PC-9 (cell line): Measurements from ENCODE around the gene PUM1. TPM values are rescaled to one million over a fixed set of nuclear protein-coding genes. Genes with fewer than 3 reads are reported as not detected.

Experiments used
- BruUV-seq: library from RNA; stranded (reverse); fragments of 400-500 nt; replicated peaks from 2 replicates; lab custom pipeline; 2021; lab: Mats Ljungman, UMichigan
- CTCF ChIA-PET: fragments of 300-600 bp; sonication (Branson Sonifier 250); formaldehyde crosslinking; loops from one replicate; lab custom pipeline; 2022; ENCODE audit warnings: antibody characterized with exemption; lab: Charles Lee
- POLR2A ChIA-PET: fragments of 300-600 bp; sonication (Branson Sonifier 250); formaldehyde crosslinking; loops from one replicate; lab custom pipeline; 2022; ENCODE audit warnings: antibody characterized with exemption; ENCODE audit not compliant: unreplicated experiment; lab: Charles Lee
- DNase-seq, 2 experiments: peaks; one replicate each; pipeline versions ENCODE4 v3.0.0 to v3.0.0-alpha.2; 2015 to 2022; ENCODE audit warnings: mixed read lengths in 1 of 2
- H2AFZ ChIP-seq: fragments of 200-600 bp; sonication (generic); 2 replicates; pipeline ENCODE4 v1.8.1; 2017; ENCODE audit warnings: antibody characterized with exemption
- H3F3A ChIP-seq: fragments of 200-600 bp; sonication (generic); 2 replicates; pipeline ENCODE4 v1.8.1; 2017; ENCODE audit warnings: antibody characterized with exemption, mild to moderate bottlenecking, low read depth; ENCODE audit not compliant: insufficient read depth
- H3K27ac ChIP-seq: fragments of 200-600 bp; sonication (generic); 2 replicates; pipeline ENCODE4 v1.6.1; 2016; ENCODE audit warnings: mixed run types
- H3K27me3 ChIP-seq: fragments of 200-600 bp; sonication (generic); 2 replicates; pipeline ENCODE4 v1.6.1; 2016; ENCODE audit warnings: low read depth, mixed run types; ENCODE audit not compliant: insufficient read depth
- H3K36me3 ChIP-seq: fragments of 200-600 bp; sonication (generic); 2 replicates; pipeline ENCODE4 v1.6.1; 2016; ENCODE audit warnings: low read depth, mixed run types
- H3K4me1 ChIP-seq: fragments of 200-600 bp; sonication (generic); replicated peaks from 2 replicates; pipeline ENCODE4 v1.6.1; 2016; ENCODE audit warnings: mixed run types; ENCODE audit not compliant: insufficient read depth
- H3K4me2 ChIP-seq: fragments of 200-600 bp; sonication (generic); 2 replicates; pipeline ENCODE4 v1.6.1; 2017; ENCODE audit warnings: mixed run types
- H3K4me3 ChIP-seq: fragments of 200-600 bp; sonication (generic); 2 replicates; pipeline ENCODE4 v1.6.1; 2016; ENCODE audit warnings: mixed run types
- H3K79me2 ChIP-seq: fragments of 200-600 bp; sonication (generic); 2 replicates; pipeline ENCODE4 v1.6.1; 2017; ENCODE audit warnings: low read depth, mixed run types
- H3K9me2 ChIP-seq: fragments of 200-600 bp; sonication (generic); 2 replicates; pipeline ENCODE4 v1.8.1; 2017; ENCODE audit warnings: mild to moderate bottlenecking; ENCODE audit not compliant: insufficient read depth
- H3K9me3 ChIP-seq: fragments of 200-600 bp; sonication (generic); 2 replicates; pipeline ENCODE4 v1.8.1; 2016; ENCODE audit warnings: low read depth; ENCODE audit not compliant: insufficient read depth
- H4K20me1 ChIP-seq: fragments of 200-600 bp; sonication (generic); 2 replicates; pipeline ENCODE4 v1.8.1; 2017; ENCODE audit not compliant: insufficient read depth
- EZH2 ChIP-seq: fragments of 200-600 bp; sonication (generic); IDR thresholded peaks from 2 replicates; pipeline ENCODE4 v1.8.0; 2017; ENCODE audit warnings: antibody characterized with exemption, low read depth
- intact Hi-C: fragments of 100-400 bp; cut with micrococcal nuclease; formaldehyde crosslinking; loops from one replicate; pipeline ENCODE4 v1.10.0; 2022; ENCODE audit not compliant: unreplicated experiment
- total RNA-seq: library from RNA; stranded (reverse); gene quantifications from 2 replicates; pipeline ENCODE4 v1.2.3, GENCODE V29; 2021
- TF ChIP-seq, protein P1 (sequence below): fragments of 200-600 bp; sonication (generic); conservative IDR thresholded peaks from 2 replicates; pipeline ENCODE4 v1.6.1; 2017; ENCODE audit warnings: mixed run types, antibody characterized with exemption, mild to moderate bottlenecking, moderate library complexity

PUM1 gene
- total RNA-seq, 1 experiment from 2014 or later, result 117 TPM

DNA sequence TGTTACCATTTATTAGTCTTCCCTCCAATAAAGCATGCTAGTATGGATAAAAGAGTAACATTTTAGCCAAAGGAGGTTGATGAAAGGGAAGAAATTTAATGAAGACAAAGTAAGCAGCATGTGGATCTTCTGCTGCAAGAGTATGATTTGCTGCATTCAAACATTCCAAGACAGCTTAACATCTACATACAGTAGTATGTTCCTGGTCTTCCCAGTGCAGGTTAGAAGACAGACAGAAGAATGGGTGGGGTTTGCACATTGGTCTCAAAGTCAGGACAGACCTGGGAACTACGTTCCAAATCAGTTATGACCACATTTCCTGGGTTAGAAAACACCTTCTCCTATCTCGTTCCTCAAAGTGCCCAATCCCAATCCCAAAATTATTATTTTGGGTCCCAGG lies 43.3 kb downstream of the PUM1 start:
- no peak for TF ChIP-seq EZH2
- intact Hi-C loops, result no loop called here
- H3K9me2 ChIP-seq, result no peaks in the 10 kb centered on the region
- peaks cover 14% of the 10 kb centered on the region for H3K4me1 ChIP-seq
- H2AFZ ChIP-seq, result no peak overlapping the region
- DNase-seq, result no peak
- no peaks in the 10 kb centered on the region for H3K27me3 ChIP-seq
- H3K4me2 ChIP-seq, result no peak overlapping the region
- H3K79me2 ChIP-seq, result peaks cover 100% of the 10 kb centered on the region
- no peaks in the 10 kb centered on the region for H3K36me3 ChIP-seq
- no peaks in the 10 kb centered on the region for H3K9me3 ChIP-seq
- H4K20me1 ChIP-seq, result peaks cover 97% of the 10 kb centered on the region
- H3K4me3 ChIP-seq, result no peak overlapping the region
- H3F3A ChIP-seq, result peaks cover 20% of the 10 kb centered on the region; the same call in 1 of the 2 replicates
- ChIA-PET POLR2A (interaction anchor here (0.7 kb wide), 1 partner anchor 194 kb away, joined by 4 read pairs; no protein-coding TSS in a partner anchor), CTCF (interaction anchor here (0.5 to 0.7 kb wide), 2 partner anchors 16 to 69 kb away, joined by 5 to 8 read pairs; no protein-coding TSS in a partner anchor)
- no peak overlapping the region for H3K27ac ChIP-seq
- no TSS peak for BruUV-seq

DNA sequence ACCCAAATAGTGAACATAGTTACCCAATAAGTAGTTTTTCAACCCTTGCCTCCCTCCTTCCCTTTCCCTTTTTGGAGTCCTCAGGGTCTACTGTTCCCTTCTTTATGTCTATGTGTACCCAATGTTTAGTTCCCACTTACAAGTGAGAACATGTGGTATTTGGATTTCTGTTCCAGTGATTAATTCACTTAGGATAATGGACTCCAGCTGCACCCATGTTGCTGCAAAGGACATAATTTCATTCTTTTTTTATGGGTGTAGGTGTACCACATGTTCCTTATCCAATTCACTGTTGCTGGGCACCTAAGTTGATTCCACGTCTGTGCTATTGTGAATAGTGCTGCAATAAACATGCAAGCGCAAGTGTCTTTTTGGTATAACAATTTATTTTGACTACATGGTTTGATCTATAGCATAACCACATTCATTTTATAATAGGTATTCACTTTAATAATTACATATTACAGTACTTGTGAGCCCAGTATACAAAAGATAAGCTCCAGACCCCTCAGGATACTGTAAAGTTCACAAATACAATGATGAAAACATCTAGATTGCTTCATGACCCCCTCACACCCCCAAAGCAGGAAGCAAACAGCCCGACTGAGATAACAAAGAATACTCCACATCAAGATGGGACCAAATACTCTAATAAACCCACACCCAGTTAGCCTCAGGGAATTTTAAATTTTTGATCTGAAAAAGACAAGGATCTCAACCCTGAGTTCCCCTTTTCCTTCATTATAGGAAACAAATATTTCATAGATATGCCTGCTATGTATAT lies 45.3 kb downstream of the PUM1 start:
- Histone ChIP-seq H3K79me2 (peaks cover 98% of the 10 kb centered on the region), H3K4me2 (no peak overlapping the region), H3K9me2 (no peaks in the 10 kb centered on the region), H3K4me3 (no peak overlapping the region), H3K36me3 (no peaks in the 10 kb centered on the region), H3K9me3 (no peaks in the 10 kb centered on the region), H3F3A (peaks cover 12% of the 10 kb centered on the region; the same call in 1 of the 2 replicates), H4K20me1 (peaks cover 96% of the 10 kb centered on the region), H3K27ac (no peak overlapping the region), H2AFZ (no peak overlapping the region), H3K27me3 (no peaks in the 10 kb centered on the region), H3K4me1 (peaks cover 7% of the 10 kb centered on the region)
- TF ChIP-seq, protein P1, sequence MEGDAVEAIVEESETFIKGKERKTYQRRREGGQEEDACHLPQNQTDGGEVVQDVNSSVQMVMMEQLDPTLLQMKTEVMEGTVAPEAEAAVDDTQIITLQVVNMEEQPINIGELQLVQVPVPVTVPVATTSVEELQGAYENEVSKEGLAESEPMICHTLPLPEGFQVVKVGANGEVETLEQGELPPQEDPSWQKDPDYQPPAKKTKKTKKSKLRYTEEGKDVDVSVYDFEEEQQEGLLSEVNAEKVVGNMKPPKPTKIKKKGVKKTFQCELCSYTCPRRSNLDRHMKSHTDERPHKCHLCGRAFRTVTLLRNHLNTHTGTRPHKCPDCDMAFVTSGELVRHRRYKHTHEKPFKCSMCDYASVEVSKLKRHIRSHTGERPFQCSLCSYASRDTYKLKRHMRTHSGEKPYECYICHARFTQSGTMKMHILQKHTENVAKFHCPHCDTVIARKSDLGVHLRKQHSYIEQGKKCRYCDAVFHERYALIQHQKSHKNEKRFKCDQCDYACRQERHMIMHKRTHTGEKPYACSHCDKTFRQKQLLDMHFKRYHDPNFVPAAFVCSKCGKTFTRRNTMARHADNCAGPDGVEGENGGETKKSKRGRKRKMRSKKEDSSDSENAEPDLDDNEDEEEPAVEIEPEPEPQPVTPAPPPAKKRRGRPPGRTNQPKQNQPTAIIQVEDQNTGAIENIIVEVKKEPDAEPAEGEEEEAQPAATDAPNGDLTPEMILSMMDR, result no peak
- TF ChIP-seq EZH2, result no peak
- ChIA-PET CTCF (no interaction called here), POLR2A (interaction anchor here (0.5 kb wide), 1 partner anchor 96 kb away, joined by 6 read pairs; no protein-coding TSS in a partner anchor)
- DNase-seq, result no peak
- intact Hi-C loops, result loop anchor here (2.0 kb wide), 1 partner anchor 13 kb away; no protein-coding TSS in a partner anchor
- BruUV-seq, result no TSS peak

DNA sequence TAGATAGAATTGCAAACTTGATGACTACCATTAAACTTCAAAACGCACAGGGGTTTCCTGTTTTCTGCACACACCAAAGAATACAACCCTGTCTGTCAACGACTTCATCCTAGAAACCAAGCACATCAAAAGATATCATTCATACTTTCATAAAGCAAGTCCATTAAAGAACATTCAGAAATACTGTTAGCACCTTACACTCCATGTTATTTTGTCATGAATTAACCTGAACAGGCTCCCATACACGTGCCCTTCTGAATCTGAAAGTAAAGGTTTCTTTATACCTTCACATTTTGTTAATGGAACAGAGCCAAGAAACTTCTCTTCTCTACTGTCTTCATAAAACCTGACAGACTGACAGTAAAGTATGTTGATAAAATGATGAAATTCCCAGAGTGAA lies 46.1 kb downstream of the PUM1 start:
- H3K79me2 ChIP-seq, result peaks cover 98% of the 10 kb centered on the region
- peaks cover 95% of the 10 kb centered on the region for H4K20me1 ChIP-seq
- ChIA-PET CTCF (no interaction called here), POLR2A (no interaction called here)
- H2AFZ ChIP-seq, result no peak overlapping the region
- no peaks in the 10 kb centered on the region for H3K4me1 ChIP-seq
- no peaks in the 10 kb centered on the region for H3K9me2 ChIP-seq
- intact Hi-C loops, result no loop called here
- TF ChIP-seq, protein P1, result no peak
- TF ChIP-seq EZH2, result no peak
- no peak for DNase-seq
- no peak overlapping the region for H3K27ac ChIP-seq
- H3K9me3 ChIP-seq, result no peaks in the 10 kb centered on the region
- BruUV-seq, result no TSS peak
- no peaks in the 10 kb centered on the region for H3K36me3 ChIP-seq
- peaks cover 9% of the 10 kb centered on the region; the same call in 1 of the 2 replicates for H3F3A ChIP-seq
- H3K4me3 ChIP-seq, result no peak overlapping the region
- no peak overlapping the region for H3K4me2 ChIP-seq
- no peaks in the 10 kb centered on the region for H3K27me3 ChIP-seq
